Loucy (cell line): Measurements from ENCODE around the gene KIAA0232.

Experiments
- H2AFZ ChIP-seq: fragments of 200-600 bp; sonication (generic); 2 replicates; pipeline ENCODE4 v1.6.0; 2016; ENCODE audit warnings: antibody characterized with exemption, mild to moderate bottlenecking, low read length, moderate library complexity
- H3F3A ChIP-seq: fragments of 200-600 bp; 2 replicates; pipeline ENCODE4 v1.6.0; 2016; ENCODE audit warnings: antibody characterized with exemption, low read depth, mild to moderate bottlenecking
- H3K27me3 ChIP-seq: fragments of 200-600 bp; sonication (generic); 2 replicates; pipeline ENCODE4 v1.6.1; 2014; ENCODE audit warnings: low read length, mild to moderate bottlenecking; ENCODE audit not compliant: insufficient read depth, poor library complexity, severe bottlenecking
- H3K36me3 ChIP-seq: fragments of 200-600 bp; sonication (generic); 2 replicates; pipeline ENCODE4 v1.6.1; 2016; ENCODE audit warnings: low read length; ENCODE audit not compliant: insufficient read depth
- H3K4me1 ChIP-seq: fragments of 200-600 bp; sonication (generic); 2 replicates; pipeline ENCODE4 v1.5.1; 2014; ENCODE audit warnings: low read length, mild to moderate bottlenecking; ENCODE audit not compliant: insufficient read depth, poor library complexity, severe bottlenecking
- H3K4me2 ChIP-seq: fragments of 200-600 bp; sonication (generic); 2 replicates; pipeline ENCODE4 v1.6.0; 2014; ENCODE audit warnings: antibody characterized with exemption, low read length, low read depth, mild to moderate bottlenecking; ENCODE audit not compliant: poor library complexity, severe bottlenecking
- H3K4me3 ChIP-seq: fragments of 200-600 bp; sonication (generic); 2 replicates; pipeline ENCODE4 v1.5.1; 2014; ENCODE audit warnings: low read length, mild to moderate bottlenecking, mixed read lengths; ENCODE audit not compliant: poor library complexity, severe bottlenecking
- H3K79me2 ChIP-seq: fragments of 200-600 bp; sonication (generic); 2 replicates; pipeline ENCODE4 v1.6.1; 2014; ENCODE audit warnings: low read length; ENCODE audit not compliant: insufficient read depth
- H3K9ac ChIP-seq: fragments of 200-600 bp; sonication (generic); 2 replicates; pipeline ENCODE4 v1.6.0; 2014; ENCODE audit warnings: mild to moderate bottlenecking, low read depth, low read length, moderate library complexity; ENCODE audit not compliant: poor library complexity, severe bottlenecking
- H3K9me2 ChIP-seq: fragments of 200-600 bp; sonication (generic); replicated peaks from 2 replicates; pipeline ENCODE4 v1.6.1; 2016; ENCODE audit warnings: low read depth, low read length, mixed read lengths
- H3K9me3 ChIP-seq: fragments of 200-600 bp; sonication (generic); 2 replicates; pipeline ENCODE4 v1.6.1; 2014; ENCODE audit warnings: mild to moderate bottlenecking, antibody characterized with exemption, low read length, low read depth; ENCODE audit not compliant: insufficient read depth
- H4K20me1 ChIP-seq: fragments of 200-600 bp; sonication (generic); 2 replicates; pipeline ENCODE4 v1.6.0; 2014; ENCODE audit warnings: antibody characterized with exemption, low read length, mild to moderate bottlenecking; ENCODE audit not compliant: insufficient read depth, poor library complexity, severe bottlenecking
- EZH2phosphoT487 ChIP-seq: fragments of 200-600 bp; IDR thresholded peaks from 2 replicates; pipeline ENCODE4 v1.6.1; 2018; ENCODE audit warnings: antibody characterized with exemption, mild to moderate bottlenecking, moderate library complexity, borderline replicate concordance
- TF ChIP-seq, protein P1 (sequence below): fragments of 200-600 bp; sonication (generic); conservative IDR thresholded peaks from 2 replicates; pipeline ENCODE4 v1.5.1; 2014; ENCODE audit warnings: mild to moderate bottlenecking, antibody characterized with exemption, low read length

KIAA0232 gene

GRCh38 chr4:6779667-6780565, 2.6 kb upstream of the KIAA0232 start:
- peaks cover 16% of the 10 kb centered on the region for H3K79me2 ChIP-seq
- no peak overlapping the region for H3K4me2 ChIP-seq

GRCh38 chr4:6781113-6781512, 1.4 kb upstream of the KIAA0232 start:
- Histone ChIP-seq H3K36me3 (no peaks in the 10 kb centered on the region), H3K9me3 (no peaks in the 10 kb centered on the region), H3K9me2 (no peaks in the 10 kb centered on the region), H3K27me3 (no peaks in the 10 kb centered on the region), H3F3A (no peaks in the 10 kb centered on the region; the same call in 1 of the 2 replicates), H4K20me1 (peaks cover 25% of the 10 kb centered on the region), H3K4me3 (peak overlapping the region; percentile 73), H3K4me2 (peak overlapping the region; percentile 67), H3K9ac (peak overlapping the region; percentile 59), H2AFZ (no peak overlapping the region), H3K79me2 (peaks cover 27% of the 10 kb centered on the region), H3K4me1 (peaks cover 59% of the 10 kb centered on the region)
- TF ChIP-seq EZH2phosphoT487 = no peak
- TF ChIP-seq, protein P1, sequence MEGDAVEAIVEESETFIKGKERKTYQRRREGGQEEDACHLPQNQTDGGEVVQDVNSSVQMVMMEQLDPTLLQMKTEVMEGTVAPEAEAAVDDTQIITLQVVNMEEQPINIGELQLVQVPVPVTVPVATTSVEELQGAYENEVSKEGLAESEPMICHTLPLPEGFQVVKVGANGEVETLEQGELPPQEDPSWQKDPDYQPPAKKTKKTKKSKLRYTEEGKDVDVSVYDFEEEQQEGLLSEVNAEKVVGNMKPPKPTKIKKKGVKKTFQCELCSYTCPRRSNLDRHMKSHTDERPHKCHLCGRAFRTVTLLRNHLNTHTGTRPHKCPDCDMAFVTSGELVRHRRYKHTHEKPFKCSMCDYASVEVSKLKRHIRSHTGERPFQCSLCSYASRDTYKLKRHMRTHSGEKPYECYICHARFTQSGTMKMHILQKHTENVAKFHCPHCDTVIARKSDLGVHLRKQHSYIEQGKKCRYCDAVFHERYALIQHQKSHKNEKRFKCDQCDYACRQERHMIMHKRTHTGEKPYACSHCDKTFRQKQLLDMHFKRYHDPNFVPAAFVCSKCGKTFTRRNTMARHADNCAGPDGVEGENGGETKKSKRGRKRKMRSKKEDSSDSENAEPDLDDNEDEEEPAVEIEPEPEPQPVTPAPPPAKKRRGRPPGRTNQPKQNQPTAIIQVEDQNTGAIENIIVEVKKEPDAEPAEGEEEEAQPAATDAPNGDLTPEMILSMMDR = no peak

More at GRCh38 chr4:6779667-6780565, 2.6 kb upstream of the KIAA0232 start:
- peaks cover 13% of the 10 kb centered on the region for H4K20me1 ChIP-seq
- H3K4me3 ChIP-seq = no peak overlapping the region
- H3F3A ChIP-seq = no peaks in the 10 kb centered on the region; the same call in 1 of the 2 replicates
- no peak for TF ChIP-seq EZH2phosphoT487
- TF ChIP-seq, protein P1 = no peak
- no peak overlapping the region for H3K9ac ChIP-seq
- no peaks in the 10 kb centered on the region for H3K27me3 ChIP-seq
- no peaks in the 10 kb centered on the region for H3K9me2 ChIP-seq
- peak overlapping the region; percentile 41; the same call in 1 of the 2 replicates for H2AFZ ChIP-seq
- H3K9me3 ChIP-seq = no peaks in the 10 kb centered on the region
- peaks cover 50% of the 10 kb centered on the region for H3K4me1 ChIP-seq
- H3K36me3 ChIP-seq = no peaks in the 10 kb centered on the region

DNA sequence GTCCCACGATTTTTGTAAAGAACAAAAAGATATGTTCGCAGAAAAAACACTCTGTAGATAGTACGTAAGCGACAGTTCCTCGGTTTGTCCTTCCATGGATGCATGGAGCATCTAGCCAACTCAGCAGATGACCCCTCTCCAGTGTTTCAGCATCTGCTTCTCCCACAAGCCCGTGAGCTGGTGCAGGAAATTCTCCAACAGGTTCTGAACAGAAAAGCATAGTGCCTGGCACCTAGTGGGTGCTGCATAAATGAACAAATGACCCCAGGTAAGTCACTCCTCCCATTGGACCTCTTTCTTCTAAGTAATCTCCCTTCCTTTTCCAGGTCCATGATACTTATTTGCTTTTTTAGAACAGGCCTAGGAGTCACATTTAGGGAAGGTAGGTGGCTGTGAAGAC, 966 bp upstream of the KIAA0232 start:
- Histone ChIP-seq H3K9ac (peak overlapping the region; percentile 59), H2AFZ (peak overlapping the region; percentile 60), H4K20me1 (peaks cover 27% of the 10 kb centered on the region), H3K9me2 (no peaks in the 10 kb centered on the region), H3K9me3 (no peaks in the 10 kb centered on the region), H3K4me2 (peak overlapping the region; percentile 67), H3K79me2 (peaks cover 32% of the 10 kb centered on the region), H3F3A (no peaks in the 10 kb centered on the region; the same call in 1 of the 2 replicates), H3K4me3 (peak overlapping the region; percentile 73), H3K27me3 (no peaks in the 10 kb centered on the region), H3K4me1 (peaks cover 59% of the 10 kb centered on the region), H3K36me3 (no peaks in the 10 kb centered on the region)
- no peak for TF ChIP-seq EZH2phosphoT487
- TF ChIP-seq, protein P1 = no peak
